ENCODE results near the gene IER5. TPM values are rescaled to one million over a fixed set of nuclear protein-coding genes. Genes with fewer than 3 reads are reported as not detected.

IER5 gene
- total and polyA plus RNA-seq, 9 of the 15 experiments (the other 6 are each of a cell fraction or from before 2014, with no cell fraction given), result 2.4 to 32.1 (median 12.0) TPM

DNA sequence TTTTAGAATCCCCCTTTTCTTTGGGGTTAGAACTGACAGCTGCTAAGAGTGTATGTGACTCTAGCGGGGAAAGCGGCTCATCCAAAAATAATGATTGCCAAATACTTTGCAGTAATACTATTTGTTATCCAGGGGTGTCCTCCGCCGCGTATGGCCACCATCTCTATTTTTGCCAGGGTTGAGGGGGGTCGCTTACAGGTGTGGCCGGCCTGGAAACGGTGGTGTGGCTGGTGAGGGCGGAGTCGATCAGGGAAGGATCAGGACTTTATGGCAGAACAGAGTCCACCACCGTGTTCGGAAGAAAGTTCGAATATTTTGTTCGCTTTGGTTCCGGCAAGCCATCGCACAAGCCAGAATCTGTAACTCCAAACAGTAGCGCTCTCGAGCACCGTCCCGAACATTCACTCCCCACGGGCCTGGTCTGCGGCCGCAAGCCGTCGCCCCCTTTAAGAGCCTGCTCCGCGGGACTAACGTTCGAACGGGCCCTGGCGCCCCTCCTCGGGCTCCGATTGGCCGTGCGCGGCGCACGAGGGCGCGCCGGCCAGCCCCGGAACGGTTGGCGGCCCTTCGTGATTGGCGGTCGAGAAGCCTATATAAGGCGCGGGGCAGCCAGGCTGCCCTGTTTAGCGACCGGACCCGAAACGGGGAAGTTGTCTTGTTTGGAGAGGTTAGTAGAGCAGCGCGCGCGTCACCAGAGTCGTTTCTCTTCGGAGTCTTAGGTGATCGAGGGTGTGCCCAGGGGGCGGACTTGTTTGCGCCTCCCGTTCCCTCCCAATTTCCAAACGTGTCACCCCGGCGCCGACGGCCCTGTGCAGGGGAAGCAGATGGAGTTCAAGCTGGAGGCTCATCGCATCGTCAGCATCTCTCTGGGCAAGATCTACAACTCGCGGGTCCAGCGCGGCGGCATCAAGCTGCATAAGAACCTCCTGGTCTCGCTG, at the start of gene IER5 (continued):
- TF ChIP-seq MBD1 (CRISPR knock-in tag; IDR thresholded peaks at IDR 0.05) (no peak), CREBBP (IDR thresholded peaks at IDR 0.05; ENCODE audit: low read depth, low read length) (no peak), TCF7L2 (IDR thresholded peaks at IDR 0.05; ENCODE audit: low read depth, low read length) (no peak; the same call in 1 of the 2 replicates), TSC22D4 (tag; IDR thresholded peaks at IDR 0.05) (no peak), ELK1 (CRISPR knock-in tag; IDR thresholded peaks at IDR 0.05) (no peak), EP300 (IDR thresholded peaks at IDR 0.05; ENCODE audit: low read length) (peak; percentile 67), CCAR2 (IDR thresholded peaks at IDR 0.05; ENCODE audit: low read depth, low read length) (no peak), MXI1 (IDR thresholded peaks at IDR 0.05; ENCODE audit: low read depth, low read length) (peak; percentile 68), ZNF584 (CRISPR knock-in tag; IDR thresholded peaks at IDR 0.05; ENCODE audit: low read depth) (no peak), ADNP (tag; IDR thresholded peaks at IDR 0.05) (no peak), TARDBP (IDR thresholded peaks at IDR 0.05) (no peak), NFIC (IDR thresholded peaks at IDR 0.05) (peak; percentile 80), PTBP1 (IDR thresholded peaks at IDR 0.05; ENCODE audit: low read depth, low read length) (peak; percentile 71; the same call in 1 of the 2 replicates)
- TF ChIP-seq, protein P1, sequence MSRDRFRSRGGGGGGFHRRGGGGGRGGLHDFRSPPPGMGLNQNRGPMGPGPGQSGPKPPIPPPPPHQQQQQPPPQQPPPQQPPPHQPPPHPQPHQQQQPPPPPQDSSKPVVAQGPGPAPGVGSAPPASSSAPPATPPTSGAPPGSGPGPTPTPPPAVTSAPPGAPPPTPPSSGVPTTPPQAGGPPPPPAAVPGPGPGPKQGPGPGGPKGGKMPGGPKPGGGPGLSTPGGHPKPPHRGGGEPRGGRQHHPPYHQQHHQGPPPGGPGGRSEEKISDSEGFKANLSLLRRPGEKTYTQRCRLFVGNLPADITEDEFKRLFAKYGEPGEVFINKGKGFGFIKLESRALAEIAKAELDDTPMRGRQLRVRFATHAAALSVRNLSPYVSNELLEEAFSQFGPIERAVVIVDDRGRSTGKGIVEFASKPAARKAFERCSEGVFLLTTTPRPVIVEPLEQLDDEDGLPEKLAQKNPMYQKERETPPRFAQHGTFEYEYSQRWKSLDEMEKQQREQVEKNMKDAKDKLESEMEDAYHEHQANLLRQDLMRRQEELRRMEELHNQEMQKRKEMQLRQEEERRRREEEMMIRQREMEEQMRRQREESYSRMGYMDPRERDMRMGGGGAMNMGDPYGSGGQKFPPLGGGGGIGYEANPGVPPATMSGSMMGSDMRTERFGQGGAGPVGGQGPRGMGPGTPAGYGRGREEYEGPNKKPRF (IDR thresholded peaks at IDR 0.05; ENCODE audit: low read depth, low read length), result no peak
- TF ChIP-seq, protein P2, sequence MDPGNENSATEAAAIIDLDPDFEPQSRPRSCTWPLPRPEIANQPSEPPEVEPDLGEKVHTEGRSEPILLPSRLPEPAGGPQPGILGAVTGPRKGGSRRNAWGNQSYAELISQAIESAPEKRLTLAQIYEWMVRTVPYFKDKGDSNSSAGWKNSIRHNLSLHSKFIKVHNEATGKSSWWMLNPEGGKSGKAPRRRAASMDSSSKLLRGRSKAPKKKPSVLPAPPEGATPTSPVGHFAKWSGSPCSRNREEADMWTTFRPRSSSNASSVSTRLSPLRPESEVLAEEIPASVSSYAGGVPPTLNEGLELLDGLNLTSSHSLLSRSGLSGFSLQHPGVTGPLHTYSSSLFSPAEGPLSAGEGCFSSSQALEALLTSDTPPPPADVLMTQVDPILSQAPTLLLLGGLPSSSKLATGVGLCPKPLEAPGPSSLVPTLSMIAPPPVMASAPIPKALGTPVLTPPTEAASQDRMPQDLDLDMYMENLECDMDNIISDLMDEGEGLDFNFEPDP (CRISPR knock-in tag; IDR thresholded peaks at IDR 0.05), result no peak
- TF ChIP-seq, protein P3, sequence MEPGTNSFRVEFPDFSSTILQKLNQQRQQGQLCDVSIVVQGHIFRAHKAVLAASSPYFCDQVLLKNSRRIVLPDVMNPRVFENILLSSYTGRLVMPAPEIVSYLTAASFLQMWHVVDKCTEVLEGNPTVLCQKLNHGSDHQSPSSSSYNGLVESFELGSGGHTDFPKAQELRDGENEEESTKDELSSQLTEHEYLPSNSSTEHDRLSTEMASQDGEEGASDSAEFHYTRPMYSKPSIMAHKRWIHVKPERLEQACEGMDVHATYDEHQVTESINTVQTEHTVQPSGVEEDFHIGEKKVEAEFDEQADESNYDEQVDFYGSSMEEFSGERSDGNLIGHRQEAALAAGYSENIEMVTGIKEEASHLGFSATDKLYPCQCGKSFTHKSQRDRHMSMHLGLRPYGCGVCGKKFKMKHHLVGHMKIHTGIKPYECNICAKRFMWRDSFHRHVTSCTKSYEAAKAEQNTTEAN (CRISPR knock-in tag; IDR thresholded peaks at IDR 0.05), result 0 out of 2 replicates have a peak, but pooled peaks have one; percentile 28
